Activated CD4-positive, alpha-beta T cell treated with anti-CD3 and anti-CD28 coated beads, Interleukin-2, amount 10 ng/mL, durations not matched to agents 7 days and 5 days (primary cell): Measurements from ENCODE around the gene ATXN7L3. TPM values are rescaled to one million over a fixed set of nuclear protein-coding genes. Genes with fewer than 3 reads are reported as not detected.

Experiments used
- CTCF ChIA-PET: fragments of 350-600 bp; sonication (Branson Sonifier 250); formaldehyde crosslinking; loops from one replicate; lab custom pipeline; 2021; ENCODE audit warnings: antibody characterized with exemption; lab: Charles Lee
- POLR2A ChIA-PET: fragments of 350-600 bp; sonication (Branson Sonifier 250); formaldehyde crosslinking; loops from one replicate; lab custom pipeline; 2021; ENCODE audit warnings: antibody characterized with exemption; lab: Charles Lee
- DNase-seq: peaks from one replicate; pipeline ENCODE4 v3.0.0-alpha.2; 2020
- H3K27ac Mint-ChIP-seq: one replicate; pipeline ENCODE4 v1.8.0; 2021; ENCODE audit warnings: mild to moderate bottlenecking, moderate library complexity, mixed read lengths
- H3K27me3 Mint-ChIP-seq: one replicate; pipeline ENCODE4 v1.8.0; 2021; ENCODE audit warnings: mixed read lengths
- H3K36me3 Mint-ChIP-seq: one replicate; pipeline ENCODE4 v1.8.0; 2021; ENCODE audit warnings: low read depth, mixed read lengths
- H3K4me1 Mint-ChIP-seq: one replicate; pipeline ENCODE4 v1.8.0; 2021; ENCODE audit warnings: mixed read lengths
- H3K4me3 Mint-ChIP-seq: one replicate; pipeline ENCODE4 v1.8.0; 2021; ENCODE audit warnings: mild to moderate bottlenecking, moderate library complexity, mixed read lengths
- H3K9me3 Mint-ChIP-seq: one replicate; pipeline ENCODE4 v1.8.0; 2021; ENCODE audit warnings: mixed read lengths
- total RNA-seq, 2 experiments: library from RNA; stranded (reverse); gene quantifications; one replicate each; pipeline ENCODE4 v1.2.3, GENCODE V29; 2021

ATXN7L3 gene
- total RNA-seq, 2 experiments from 2014 or later = 110 to 112 TPM

DNA sequence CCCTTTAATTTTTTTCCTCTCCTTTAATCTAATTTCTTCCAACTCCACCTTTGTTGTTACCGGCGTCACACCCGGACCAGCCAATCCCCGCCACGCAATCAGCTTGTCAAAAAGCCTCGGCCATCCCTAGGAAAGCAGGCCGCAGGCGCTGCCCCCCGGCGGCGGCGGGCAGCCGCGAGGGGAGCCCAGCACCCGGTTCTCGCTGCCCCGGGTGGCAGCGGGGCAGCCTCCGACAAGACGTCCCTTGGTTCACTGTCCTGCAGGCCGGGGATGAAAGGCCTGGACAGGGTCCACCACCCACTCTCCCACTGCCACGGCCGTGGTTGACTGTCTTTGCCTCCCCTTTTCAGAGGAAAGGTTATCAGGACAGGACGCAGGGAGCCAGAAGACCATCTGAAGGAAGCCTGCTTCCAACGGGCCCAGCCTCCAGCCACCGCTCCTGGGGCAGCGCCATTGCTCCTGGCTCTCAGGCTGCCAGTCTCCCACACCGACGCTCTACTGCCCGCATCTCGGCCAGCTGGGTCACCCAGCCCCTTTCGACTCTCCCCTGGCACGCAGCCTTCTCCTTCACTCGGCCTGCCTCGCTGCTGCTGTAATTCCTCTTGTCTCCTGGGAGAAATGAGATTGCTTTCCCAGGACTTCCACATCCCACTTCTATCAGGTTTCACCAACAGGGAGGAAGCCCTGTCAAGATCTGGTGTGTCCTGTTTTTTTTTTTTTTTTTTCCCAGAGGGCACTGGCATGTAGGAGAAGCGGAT lies 22.6 kb upstream of the ATXN7L3 start:
- H3K9me3 Mint-ChIP-seq = no peaks in the 10 kb centered on the region
- ChIA-PET CTCF (interaction anchor here (0.6 to 5.2 kb wide), 13 partner anchors 9 to 301 kb away, joined by 3 to 56 read pairs (median 3); partner anchors contain the start of genes FAM171A2, GRN and HDAC5), POLR2A (interaction anchor here (0.6 kb wide), 3 partner anchors 13 to 208 kb away, joined by 3 to 9 read pairs (median 3); partner anchors contain the start of gene TMEM101)
- peak; percentile 62 for DNase-seq
- peak overlapping the region; percentile 84 for H3K4me3 Mint-ChIP-seq
- H3K4me1 Mint-ChIP-seq = peaks cover 11% of the 10 kb centered on the region
- no peaks in the 10 kb centered on the region for H3K27me3 Mint-ChIP-seq
- peaks cover 21% of the 10 kb centered on the region for H3K36me3 Mint-ChIP-seq
- H3K27ac Mint-ChIP-seq = peak overlapping the region; percentile 92

DNA sequence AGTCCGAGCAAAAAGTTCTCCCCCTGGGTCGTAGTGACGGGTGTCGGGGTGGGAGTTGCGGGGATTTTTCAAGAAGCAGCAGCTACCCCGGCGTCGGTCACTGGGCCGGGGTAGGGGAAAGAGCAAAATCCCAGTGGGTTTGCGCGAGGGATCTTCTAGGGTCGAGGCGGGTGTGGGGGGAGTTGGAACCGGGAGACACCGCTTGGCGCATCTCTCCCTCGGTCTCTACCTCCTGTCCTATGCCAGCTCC lies 22.1 kb upstream of the ATXN7L3 start:
- Mint-ChIP-seq H3K4me1 (peaks cover 15% of the 10 kb centered on the region), H3K4me3 (peak overlapping the region; percentile 84), H3K36me3 (peaks cover 25% of the 10 kb centered on the region), H3K27ac (peak overlapping the region; percentile 92), H3K27me3 (no peaks in the 10 kb centered on the region), H3K9me3 (no peaks in the 10 kb centered on the region)
- ChIA-PET CTCF (interaction anchor here (0.6 to 5.2 kb wide), 15 partner anchors 9 to 167 kb away, joined by 3 to 56 read pairs (median 4); partner anchors contain the start of genes FAM171A2, GRN and HDAC5), POLR2A (interaction anchor here (0.6 kb wide), 3 partner anchors 13 to 207 kb away, joined by 3 to 9 read pairs (median 3); partner anchors contain the start of gene TMEM101)
- DNase-seq = no peak

DNA sequence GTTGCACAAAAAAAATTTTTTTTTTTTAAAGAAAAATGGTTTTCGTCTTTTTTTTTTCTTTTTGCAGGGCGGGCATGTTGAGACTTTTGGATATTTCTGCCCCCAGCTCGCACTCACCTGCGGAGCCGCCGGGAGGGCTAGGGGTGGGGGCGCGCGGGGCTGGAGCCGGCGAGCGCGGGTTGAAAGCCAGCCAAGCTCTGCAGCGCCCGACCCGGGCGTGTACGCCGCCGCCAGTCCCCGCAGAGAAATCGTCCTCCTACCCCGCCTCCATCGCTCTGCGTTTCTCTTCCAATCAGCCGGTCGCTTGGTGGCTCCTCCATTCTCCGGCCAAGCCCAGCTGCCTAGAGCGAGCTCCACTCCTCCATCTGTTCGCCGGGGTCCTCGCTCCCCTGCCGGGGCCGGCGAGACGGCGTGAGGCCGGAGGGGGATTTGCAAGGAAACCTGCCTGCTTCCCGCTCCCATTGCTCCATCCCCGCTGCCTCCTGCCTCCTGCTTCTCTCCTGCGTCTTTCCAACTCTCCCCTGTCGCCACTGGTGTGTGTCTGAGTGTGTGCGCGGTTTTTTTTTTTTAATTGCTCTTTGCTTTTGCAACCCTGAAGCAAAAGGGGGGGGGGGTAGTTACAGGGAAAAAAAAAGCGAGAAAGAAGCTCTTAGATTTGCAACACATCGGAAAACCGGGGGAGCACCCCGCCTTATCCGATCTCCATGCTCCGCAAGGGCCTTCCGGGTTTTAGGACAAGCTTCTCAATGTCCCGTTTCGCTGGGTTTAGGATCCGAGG lies 21.6 kb upstream of the ATXN7L3 start:
- Mint-ChIP-seq H3K4me3 (peak overlapping the region; percentile 84), H3K27ac (peak overlapping the region; percentile 92), H3K27me3 (no peaks in the 10 kb centered on the region), H3K4me1 (peaks cover 20% of the 10 kb centered on the region), H3K36me3 (peaks cover 30% of the 10 kb centered on the region), H3K9me3 (no peaks in the 10 kb centered on the region)
- CTCF ChIA-PET = interaction anchor here (0.6 to 5.2 kb wide), 16 partner anchors 10 to 167 kb away, joined by 3 to 56 read pairs (median 4); partner anchors contain the start of genes FAM171A2, GRN and HDAC5
- DNase-seq = peak; percentile 73
- POLR2A ChIA-PET = interaction anchor here (0.5 to 0.6 kb wide), 3 partner anchors 19 to 207 kb away, joined by 3 to 9 read pairs (median 6); partner anchors contain the start of gene TMEM101

DNA sequence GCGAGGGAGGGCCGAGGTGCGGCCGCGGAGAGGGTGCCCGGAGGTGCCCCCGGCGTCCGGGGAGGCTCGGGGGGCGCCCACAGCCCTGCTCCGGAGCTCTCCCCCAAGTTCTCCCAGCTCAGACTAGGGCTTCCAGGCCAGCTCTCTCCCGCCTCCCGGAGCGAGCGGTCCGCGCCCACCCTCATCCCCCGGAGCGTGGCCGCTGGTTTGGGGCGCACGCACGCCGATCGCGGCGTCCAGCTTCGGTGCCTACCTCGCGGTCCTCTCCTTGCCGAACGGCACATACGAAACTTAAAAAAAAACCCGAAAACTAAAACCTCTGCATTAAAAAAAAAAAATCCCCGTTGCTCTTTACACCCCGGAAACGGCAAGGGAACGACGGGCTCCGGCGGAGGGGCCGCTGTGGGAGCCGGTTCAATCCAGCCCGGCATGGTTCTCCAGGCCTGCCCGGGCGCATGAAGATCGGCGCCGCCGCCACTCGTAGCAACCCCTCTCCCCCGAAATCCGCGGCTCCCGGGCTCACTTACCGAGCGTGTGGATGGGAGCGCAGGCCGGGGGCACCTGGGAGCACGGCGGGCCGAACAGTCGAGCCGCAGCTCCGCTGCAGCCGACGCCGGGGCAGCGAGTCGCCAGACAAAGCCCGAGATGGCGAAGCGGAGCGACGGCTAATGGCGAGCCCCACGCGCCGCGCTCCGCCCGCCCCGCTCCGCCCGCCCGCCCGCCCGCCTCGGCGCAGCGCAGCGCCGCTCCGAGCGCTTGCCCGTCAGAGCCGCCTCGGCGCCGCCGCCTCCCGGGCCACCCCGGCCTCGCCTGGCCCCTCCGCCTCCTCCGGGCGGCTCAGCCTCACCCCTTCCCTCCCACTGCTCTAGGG lies 20.8 kb upstream of the ATXN7L3 start:
- ChIA-PET CTCF (interaction anchor here (0.6 to 5.2 kb wide), 13 partner anchors 10 to 125 kb away, joined by 3 to 56 read pairs (median 4); partner anchors contain the start of genes GRN and TMUB2), POLR2A (interaction anchor here (0.6 to 1.3 kb wide), 2 partner anchors 95 to 105 kb away, joined by 3 to 6 read pairs; no protein-coding TSS in a partner anchor)
- peaks cover 38% of the 10 kb centered on the region for H3K36me3 Mint-ChIP-seq
- H3K27ac Mint-ChIP-seq = peak overlapping the region; percentile 97
- peak overlapping the region; percentile 89 for H3K4me3 Mint-ChIP-seq
- no peaks in the 10 kb centered on the region for H3K9me3 Mint-ChIP-seq
- peak; percentile 54 for DNase-seq
- H3K27me3 Mint-ChIP-seq = no peaks in the 10 kb centered on the region
- H3K4me1 Mint-ChIP-seq = peaks cover 28% of the 10 kb centered on the region

DNA sequence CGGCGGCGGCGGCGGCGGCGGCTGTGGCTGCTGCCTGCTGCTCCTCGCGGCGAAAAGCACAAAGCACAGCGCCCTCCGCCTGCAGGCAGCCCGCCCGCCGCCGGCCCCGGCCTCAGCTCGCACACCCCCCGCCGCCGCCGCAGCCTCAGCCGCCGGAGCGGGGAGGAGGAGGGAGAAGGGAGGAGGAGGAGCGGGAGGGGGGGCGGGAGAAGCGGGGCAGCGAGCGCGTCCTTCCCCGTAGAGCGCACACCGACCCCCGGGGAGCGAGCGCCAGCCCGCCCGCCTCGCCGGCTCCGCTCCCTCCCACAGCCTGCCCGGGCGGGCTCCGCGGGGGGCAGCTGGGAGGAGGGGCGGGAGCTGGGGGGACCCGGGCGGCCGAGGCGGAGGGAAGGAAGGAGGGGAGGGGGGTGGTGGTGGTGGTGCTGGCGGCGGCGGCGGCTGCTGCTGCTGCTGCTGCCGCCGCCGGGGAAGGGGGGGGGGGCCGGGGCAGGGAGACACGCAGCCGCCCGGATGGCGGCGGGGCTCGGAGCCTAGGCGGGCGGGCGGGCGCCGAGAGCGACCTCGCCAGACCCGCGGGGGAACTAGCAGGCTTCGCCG lies 20.0 kb upstream of the ATXN7L3 start, which contains the start of gene UBTF:
UBTF (minus strand) TSS at position 60 of the 597 bp plus-strand sequence. CDS start 1,446 bp downstream, outside the sequence.
- DNase-seq = peak; percentile 67
- ChIA-PET POLR2A (interaction anchor here (0.7 to 1.3 kb wide), 2 partner anchors 106 to 165 kb away, joined by 4 to 6 read pairs; no protein-coding TSS in a partner anchor), CTCF (interaction anchor here (0.8 to 5.2 kb wide), 7 partner anchors 9 to 126 kb away, joined by 3 to 56 read pairs (median 4); partner anchors contain the start of genes GRN and TMUB2)
- Mint-ChIP-seq H3K27ac (peak within 1 kb of the TSS; percentile 97), H3K4me3 (peak within 1 kb of the TSS; percentile 89), H3K4me1 (peaks cover 35% of the 10 kb centered on the region), H3K36me3 (peaks cover 46% of the 10 kb centered on the region), H3K9me3 (no peaks in the 10 kb centered on the region), H3K27me3 (no peaks in the 10 kb centered on the region)

DNA sequence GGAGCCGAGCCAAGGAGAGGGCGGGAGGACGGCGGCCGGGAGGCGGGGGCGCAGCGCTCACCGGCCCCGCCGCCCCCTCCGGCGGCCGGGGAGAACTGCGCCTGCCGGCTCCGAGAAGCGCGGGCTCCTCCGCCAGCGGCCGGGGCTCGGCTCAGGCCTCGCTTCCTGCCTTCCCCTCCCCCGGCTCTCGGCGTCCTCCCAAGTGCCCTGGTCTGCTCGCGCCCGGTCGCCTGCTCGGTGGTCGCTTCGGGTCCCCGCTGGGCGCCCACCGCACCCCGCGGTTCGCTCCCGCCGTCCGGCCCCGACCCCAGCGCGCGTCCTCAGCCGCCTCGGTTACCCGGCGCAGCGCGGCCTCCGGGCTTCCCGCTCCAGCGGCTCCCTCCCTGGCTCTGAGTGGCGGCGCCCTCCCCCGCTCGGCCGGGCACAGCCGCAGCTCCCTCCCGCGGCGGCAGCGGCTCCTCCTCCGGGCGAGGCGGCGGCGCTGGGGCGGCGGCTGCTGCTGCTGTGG lies 19.5 kb upstream of the ATXN7L3 start:
- ChIA-PET CTCF (interaction anchor here (0.8 to 5.2 kb wide), 6 partner anchors 9 to 63 kb away, joined by 3 to 56 read pairs (median 4); partner anchors contain the start of gene TMUB2), POLR2A (interaction anchor here (0.7 to 1.3 kb wide), 2 partner anchors 106 to 166 kb away, joined by 4 to 6 read pairs; no protein-coding TSS in a partner anchor)
- peak overlapping the region; percentile 41 for H3K27ac Mint-ChIP-seq
- H3K9me3 Mint-ChIP-seq = no peaks in the 10 kb centered on the region
- DNase-seq = peak; percentile 68
- H3K4me3 Mint-ChIP-seq = peak overlapping the region; percentile 43
- peaks cover 51% of the 10 kb centered on the region for H3K36me3 Mint-ChIP-seq
- no peaks in the 10 kb centered on the region for H3K27me3 Mint-ChIP-seq
- H3K4me1 Mint-ChIP-seq = peaks cover 40% of the 10 kb centered on the region

DNA sequence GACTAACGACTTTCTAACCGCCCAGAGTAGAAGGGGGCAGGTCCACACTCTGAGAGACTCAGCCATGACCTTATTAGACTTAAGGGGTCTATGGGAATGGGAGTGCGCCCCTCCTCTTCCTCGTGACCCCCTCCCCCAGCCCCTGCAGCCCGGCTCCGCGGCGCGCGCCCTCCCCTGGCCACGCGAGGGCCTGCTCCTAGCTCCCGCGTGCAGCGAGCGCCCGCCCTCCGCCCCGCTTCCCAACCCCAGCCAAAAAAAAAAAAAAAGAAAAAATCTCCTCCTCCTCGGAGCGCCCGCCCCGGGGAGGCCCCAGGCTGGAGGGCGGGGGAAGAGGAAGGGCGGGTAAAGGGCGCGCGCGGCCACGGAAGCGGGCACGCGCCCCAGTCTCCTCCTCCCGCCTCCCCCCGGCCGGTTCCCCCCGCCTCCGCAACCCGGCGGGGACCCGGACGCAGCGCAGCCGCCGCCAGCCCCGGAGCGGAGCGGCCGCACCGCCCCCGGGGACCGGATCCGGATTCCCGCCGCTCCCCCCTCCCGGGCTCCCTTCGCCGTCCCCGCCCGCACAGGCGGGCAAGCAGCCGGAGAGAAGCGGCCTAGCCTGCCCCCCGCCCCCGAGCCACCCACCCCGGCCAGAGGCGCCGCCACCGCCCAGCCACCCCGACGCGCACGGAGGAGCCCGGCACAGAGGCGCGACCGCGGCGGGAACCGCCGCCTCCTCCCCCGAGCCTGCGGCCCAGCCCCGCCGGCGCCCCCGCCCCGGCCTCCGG lies 18.8 kb upstream of the ATXN7L3 start:
- ChIA-PET POLR2A (interaction anchor here (0.7 to 1.3 kb wide), 3 partner anchors 8 to 167 kb away, joined by 3 to 6 read pairs (median 4); no protein-coding TSS in a partner anchor), CTCF (interaction anchor here (0.6 to 5.2 kb wide), 14 partner anchors 8 to 133 kb away, joined by 3 to 56 read pairs (median 4); partner anchors contain the start of genes GRN and TMUB2)
- H3K27ac Mint-ChIP-seq = peak overlapping the region; percentile 92
- H3K9me3 Mint-ChIP-seq = no peaks in the 10 kb centered on the region
- H3K4me3 Mint-ChIP-seq = peak overlapping the region; percentile 88
- no peaks in the 10 kb centered on the region for H3K27me3 Mint-ChIP-seq
- peaks cover 57% of the 10 kb centered on the region for H3K36me3 Mint-ChIP-seq
- DNase-seq = peak; percentile 87
- peaks cover 46% of the 10 kb centered on the region for H3K4me1 Mint-ChIP-seq

DNA sequence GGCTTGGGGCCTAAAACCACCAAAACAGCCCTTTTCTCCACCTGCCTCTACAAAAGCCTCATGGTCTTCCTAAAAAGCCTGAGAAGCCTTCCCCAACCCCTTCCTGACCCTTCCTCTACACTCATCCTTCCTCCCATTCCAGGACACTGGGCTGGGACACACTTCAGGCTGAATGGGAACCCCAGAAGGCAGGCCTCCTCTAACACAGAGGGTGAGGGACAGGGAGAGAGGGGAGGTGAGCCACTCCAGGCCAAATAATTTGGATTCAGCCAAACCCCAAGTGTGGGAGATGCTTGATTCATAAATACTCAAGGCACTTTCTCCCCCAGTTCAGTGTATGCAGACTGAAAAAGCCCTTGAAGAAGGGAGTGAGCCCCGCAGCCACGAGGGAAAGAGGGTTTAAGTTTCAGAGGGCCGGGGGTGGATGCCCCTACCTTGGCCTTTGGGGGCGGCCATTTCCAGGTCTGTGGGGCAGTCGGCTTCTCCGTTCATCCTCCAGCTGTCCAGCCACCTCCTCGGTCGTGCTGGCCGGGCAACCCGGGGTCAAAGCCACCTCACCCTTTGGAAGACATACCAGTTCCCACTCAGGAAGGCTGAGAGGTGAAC lies 18.2 kb upstream of the ATXN7L3 start:
- H3K36me3 Mint-ChIP-seq = peaks cover 57% of the 10 kb centered on the region
- ChIA-PET CTCF (interaction anchor here (0.6 to 5.2 kb wide), 16 partner anchors 7 to 286 kb away, joined by 3 to 56 read pairs (median 4); partner anchors contain the start of genes GPATCH8, GRN and TMUB2), POLR2A (interaction anchor here (1.0 kb wide), 1 partner anchor 8 kb away, joined by 3 read pairs; no protein-coding TSS in a partner anchor)
- peak overlapping the region; percentile 88 for H3K4me3 Mint-ChIP-seq
- peaks cover 49% of the 10 kb centered on the region for H3K4me1 Mint-ChIP-seq
- H3K27ac Mint-ChIP-seq = peak overlapping the region; percentile 92
- no peaks in the 10 kb centered on the region for H3K27me3 Mint-ChIP-seq
- H3K9me3 Mint-ChIP-seq = no peaks in the 10 kb centered on the region
- DNase-seq = no peak

DNA sequence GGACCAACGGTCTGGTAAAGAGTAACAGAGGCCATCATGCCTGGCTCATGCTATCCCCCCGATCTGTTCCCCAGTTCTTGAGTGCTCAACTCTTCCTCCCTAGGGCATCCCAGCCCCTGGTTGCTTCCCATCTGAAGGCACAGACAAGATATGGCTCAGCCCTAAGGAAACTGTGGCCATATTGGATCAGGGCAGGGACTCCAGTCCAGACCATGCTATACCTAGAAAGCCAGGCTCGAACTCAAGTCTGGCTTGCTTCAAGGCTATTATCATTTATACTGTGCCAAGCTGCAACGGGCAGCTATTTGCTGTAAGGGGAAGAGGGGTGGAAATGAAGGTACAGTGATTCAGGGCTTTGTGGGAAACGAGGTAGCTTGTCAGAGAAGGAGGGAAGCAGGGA lies 17.0 kb upstream of the ATXN7L3 start:
- H3K4me1 Mint-ChIP-seq = peaks cover 43% of the 10 kb centered on the region
- POLR2A ChIA-PET = interaction anchor here (0.6 to 1.1 kb wide), 2 partner anchors 13 to 19 kb away, joined by 3 to 4 read pairs; no protein-coding TSS in a partner anchor

More for the DNA sequence above, 17.0 kb upstream of the ATXN7L3 start:
- CTCF ChIA-PET = interaction anchor here (1.0 to 3.1 kb wide), 9 partner anchors 13 to 287 kb away, joined by 3 to 15 read pairs (median 5); partner anchors contain the start of genes FAM171A2, GPATCH8 and GRN
- peak overlapping the region; percentile 92 for H3K27ac Mint-ChIP-seq
- no peak for DNase-seq
- H3K9me3 Mint-ChIP-seq = no peaks in the 10 kb centered on the region
- no peaks in the 10 kb centered on the region for H3K27me3 Mint-ChIP-seq
- peak overlapping the region; percentile 88 for H3K4me3 Mint-ChIP-seq
- peaks cover 51% of the 10 kb centered on the region for H3K36me3 Mint-ChIP-seq
